ENCODE data around the gene HOXD10. TPM values are rescaled to one million over a fixed set of nuclear protein-coding genes. Genes with fewer than 3 reads are reported as not detected.

HOXD10 gene
- not detected in 2 replicates for total RNA-seq

DNA sequence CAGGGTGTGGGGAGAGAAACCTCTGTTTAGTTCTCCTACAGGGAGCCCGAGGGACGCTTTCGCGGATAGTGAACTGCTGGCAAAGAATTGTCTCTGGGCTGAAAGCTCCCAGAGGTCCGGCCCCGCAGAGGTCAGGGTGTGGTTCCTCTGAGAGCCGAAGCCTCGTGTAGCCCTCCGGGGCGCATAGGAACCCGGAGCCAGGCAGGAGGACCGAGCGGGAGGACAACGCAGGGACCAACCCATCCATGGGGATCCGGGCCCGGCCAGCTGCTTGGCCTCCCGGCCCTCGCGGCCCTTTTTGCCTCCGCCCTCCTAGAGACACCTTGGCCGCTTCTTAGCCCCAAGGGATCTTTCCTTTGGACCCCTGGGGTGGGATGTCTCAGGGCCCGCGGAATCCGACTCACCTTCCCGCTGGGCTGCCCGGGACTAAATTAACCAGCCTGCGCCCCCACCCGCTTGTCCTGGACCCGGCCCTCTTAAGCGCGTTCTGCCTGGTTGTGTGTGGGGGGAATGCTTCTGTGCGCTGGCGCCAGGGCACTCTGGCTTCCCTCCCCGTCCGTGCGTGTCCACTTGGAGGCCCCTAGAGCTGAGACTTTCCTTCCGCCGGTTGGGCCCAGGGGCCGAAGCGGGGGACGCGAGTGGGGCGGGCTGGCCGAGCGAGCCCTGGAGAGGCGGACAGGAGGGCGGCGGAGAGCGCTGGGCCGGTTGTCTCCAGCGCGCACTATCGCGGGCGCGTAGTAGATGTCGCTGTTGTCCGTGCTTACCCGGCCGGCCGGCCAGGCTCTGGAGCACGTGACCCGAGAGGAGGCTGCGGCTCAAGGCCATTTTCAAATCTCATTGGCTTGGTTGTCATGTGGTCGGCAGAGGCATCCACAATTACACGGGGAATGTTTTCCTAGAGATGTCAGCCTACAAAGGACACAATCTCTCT is at the start of gene HOXD10:
TSS of gene HOXD10 (plus strand) at position 896 of the 931 bp plus-strand sequence. CDS start 56 bp downstream, outside the sequence.

DNA sequence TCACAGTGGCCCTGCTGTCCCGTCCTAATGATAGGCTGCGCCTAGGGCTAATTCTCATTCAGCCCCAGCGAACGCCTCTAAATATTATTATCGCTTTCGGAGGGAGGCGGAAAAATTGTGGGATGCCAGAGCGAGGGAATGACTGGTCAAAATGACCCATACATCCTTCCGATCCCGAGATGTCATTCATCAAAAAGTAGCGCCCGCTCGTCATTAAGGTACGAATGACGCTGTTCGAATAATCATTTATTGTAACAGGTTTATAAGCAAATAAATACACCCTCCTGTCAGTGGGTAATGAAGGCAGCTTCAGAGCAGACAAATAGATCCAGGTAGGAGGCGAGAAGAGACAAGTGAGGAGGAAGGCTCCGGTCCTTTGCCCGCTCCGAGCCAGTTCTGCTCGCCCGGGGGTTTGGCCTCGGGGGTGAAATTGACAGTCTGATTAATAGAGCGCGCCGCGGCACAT is 32.7 kb upstream of the HOXD10 start, which contains the start of gene EVX2:
TSS of gene EVX2 (minus strand) at position 167 of the 466 bp plus-strand sequence. CDS start 186 bp downstream, outside the sequence.

DNA sequence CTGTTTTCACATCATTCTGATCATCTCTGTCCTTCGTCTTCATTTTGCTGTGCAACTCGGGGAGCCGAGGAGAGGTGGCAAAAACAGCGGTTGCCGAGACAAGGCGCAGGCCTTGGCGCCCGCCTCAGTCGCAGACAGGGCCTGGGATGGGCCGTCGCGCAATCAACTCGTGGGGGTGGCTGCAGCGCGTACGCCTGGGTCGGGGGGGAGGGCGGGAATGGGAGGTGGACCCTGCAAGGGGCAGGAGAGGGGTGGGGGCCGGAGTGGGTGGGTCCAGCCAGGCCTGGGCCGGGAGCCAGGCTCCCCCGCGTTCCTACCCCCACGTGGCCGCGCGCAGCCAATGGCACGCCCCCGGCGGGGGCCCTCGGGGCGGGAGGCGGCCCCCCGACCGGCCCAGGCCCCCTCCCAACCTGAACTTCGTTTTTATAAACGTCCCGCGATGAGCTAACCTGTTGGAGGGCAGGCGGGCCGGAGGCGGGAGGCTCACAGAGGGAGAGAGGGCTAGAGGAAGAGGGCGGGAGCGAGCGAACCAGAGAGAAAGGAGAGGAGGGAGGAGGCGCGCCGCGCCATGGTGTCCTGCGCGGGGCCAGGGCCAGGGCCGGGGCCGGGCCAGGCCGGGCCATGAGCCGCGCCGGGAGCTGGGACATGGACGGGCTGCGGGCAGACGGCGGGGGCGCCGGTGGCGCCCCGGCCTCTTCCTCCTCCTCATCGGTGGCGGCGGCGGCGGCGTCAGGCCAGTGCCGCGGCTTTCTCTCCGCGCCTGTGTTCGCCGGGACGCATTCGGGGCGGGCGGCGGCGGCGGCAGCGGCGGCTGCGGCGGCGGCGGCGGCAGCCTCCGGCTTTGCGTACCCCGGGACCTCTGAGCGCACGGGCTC is 24.1 kb upstream of the HOXD10 start, which contains the start of gene HOXD13:
TSS of gene HOXD13 (plus strand) at position 452 of the 875 bp plus-strand sequence. CDS start at position 622, 170 bp downstream.

DNA sequence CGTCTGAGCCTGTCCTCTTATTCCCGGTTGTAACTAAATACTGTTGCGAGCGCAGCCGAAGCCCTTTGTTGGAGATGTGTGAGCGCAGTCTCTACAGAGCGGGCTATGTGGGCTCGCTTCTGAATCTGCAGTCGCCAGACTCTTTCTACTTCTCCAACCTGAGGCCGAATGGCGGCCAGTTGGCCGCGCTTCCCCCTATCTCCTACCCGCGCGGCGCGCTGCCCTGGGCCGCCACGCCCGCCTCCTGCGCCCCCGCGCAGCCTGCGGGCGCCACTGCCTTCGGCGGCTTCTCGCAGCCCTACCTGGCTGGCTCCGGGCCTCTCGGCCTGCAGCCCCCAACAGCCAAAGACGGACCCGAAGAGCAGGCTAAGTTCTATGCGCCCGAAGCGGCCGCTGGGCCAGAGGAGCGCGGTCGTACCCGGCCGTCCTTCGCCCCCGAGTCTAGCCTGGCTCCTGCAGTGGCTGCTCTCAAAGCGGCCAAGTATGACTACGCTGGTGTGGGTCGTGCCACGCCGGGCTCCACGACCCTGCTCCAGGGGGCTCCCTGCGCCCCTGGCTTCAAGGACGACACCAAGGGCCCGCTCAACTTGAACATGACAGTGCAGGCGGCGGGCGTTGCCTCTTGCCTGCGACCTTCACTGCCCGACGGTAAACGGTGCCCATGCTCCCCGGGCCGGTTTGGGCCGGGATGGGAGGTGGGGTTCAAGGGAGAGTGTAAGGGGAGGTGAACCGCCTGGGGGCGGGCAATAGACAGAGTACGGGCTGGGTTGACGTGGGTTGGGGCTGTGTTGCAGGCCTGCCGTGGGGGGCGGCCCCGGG is 16.6 kb upstream of the HOXD10 start, which contains the start of gene HOXD12:
TSS of gene HOXD12 (plus strand) at position 68 of the 819 bp plus-strand sequence. CDS start at position 75, 7 bp downstream.

DNA sequence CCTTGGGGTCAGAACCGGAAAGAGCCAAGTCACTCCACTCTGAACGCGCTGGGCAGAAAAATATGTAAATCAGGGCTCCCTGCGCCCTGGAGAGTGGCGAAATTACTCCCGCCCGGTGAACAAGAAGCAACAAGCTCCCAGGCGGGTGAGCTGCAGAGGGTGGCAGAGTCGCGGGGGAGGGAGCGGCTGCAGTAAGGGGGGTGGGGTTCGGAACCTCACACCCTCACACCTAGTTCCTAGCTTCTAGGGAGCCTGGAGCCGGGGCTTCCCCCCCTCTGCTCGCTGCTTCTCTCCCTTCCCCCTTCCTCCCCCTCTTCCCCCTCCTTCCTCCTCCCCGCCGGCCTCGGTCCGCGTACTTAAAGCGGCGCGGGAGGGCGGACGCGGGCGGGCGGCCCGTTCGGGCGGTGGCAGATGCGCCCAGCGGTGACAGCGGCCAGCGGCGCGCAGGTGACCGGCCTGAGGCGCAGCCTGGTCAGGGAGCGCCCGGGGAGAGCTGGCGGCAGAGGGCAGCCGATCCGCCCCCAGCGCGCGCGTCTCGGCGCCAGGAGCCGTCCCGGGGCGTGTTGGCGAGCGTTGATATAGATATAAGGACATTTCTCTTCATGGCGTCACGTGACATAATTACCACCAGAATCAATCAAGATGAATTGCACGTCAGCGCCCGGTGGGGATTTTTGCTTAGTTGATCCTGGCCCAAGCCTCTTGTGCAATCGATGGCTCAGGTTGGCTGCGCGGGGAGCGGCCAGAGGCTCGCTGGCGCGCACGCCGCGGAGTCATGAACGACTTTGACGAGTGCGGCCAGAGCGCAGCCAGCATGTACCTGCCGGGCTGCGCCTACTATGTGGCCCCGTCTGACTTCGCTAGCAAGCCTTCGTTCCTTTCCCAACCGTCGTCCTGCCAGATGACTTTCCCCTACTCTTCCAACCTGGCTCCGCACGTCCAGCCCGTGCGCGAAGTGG is 9.7 kb upstream of the HOXD10 start, which contains the start of gene HOXD11:
TSS of gene HOXD11 (plus strand) at position 700 of the 959 bp plus-strand sequence. CDS start at position 776, 76 bp downstream.

DNA sequence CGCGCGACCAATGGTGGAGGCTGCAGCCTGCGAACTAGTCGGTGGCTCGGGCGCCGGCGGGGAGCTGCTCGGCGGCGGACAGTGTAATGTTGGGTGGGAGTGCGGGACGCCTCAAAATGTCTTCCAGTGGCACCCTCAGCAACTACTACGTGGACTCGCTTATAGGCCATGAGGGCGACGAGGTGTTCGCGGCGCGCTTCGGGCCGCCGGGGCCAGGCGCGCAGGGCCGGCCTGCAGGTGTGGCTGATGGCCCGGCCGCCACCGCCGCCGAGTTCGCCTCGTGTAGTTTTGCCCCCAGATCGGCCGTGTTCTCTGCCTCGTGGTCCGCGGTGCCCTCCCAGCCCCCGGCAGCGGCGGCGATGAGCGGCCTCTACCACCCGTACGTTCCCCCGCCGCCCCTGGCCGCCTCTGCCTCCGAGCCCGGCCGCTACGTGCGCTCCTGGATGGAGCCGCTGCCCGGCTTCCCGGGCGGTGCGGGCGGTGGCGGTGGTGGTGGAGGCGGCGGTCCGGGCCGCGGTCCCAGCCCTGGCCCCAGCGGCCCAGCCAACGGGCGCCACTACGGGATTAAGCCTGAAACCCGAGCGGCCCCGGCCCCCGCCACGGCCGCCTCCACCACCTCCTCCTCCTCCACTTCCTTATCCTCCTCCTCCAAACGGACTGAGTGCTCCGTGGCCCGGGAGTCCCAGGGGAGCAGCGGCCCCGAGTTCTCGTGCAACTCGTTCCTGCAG is 6.3 kb downstream of the HOXD10 start, which contains the start of gene HOXD9:
TSS of gene HOXD9 (plus strand) at position 37 of the 728 bp plus-strand sequence. CDS start at position 87, 50 bp downstream.

DNA sequence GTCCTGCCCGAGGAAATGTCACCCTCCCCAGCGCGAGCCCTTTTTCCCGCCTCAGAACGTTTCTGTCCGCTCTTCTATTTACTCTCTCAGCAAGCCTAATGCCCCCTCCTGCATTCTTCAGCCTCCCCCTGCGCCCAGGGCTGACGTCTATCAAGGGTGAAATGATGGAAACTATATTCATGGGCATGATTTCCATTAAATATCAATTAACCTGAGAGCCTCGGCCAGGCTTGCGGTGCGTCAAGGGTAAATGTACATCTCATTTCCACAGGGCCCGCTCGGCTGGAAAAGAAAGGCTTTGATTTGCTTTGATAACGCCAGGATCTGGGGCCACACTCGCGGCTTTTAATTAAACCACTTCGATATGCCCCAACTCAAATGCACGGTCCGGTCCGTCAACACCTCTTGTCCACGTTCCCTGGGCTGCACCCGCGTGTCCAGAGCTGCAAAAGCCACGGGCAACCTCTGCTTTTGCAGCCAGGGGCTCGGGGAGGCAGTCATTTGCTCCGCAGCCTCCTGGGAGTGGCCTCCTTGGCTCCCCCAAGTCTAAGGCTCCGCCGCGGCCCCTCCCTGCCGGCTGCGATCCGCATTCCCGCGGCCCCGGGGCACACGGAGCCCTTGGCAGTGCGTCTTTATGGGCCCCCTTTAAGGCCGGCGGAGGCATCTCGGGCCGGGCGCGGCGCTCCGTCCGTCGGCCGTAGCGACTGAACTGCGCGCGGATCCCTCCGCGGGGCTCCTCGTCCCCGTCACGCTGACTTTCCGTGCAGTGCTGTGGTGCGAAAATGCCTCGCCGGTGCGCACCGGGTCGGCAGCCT is 12.6 kb downstream of the HOXD10 start, which contains the start of gene HOXD8:
TSS of gene HOXD8 (plus strand) at position 724 of the 815 bp plus-strand sequence. CDS start 662 bp downstream, outside the sequence.

DNA sequence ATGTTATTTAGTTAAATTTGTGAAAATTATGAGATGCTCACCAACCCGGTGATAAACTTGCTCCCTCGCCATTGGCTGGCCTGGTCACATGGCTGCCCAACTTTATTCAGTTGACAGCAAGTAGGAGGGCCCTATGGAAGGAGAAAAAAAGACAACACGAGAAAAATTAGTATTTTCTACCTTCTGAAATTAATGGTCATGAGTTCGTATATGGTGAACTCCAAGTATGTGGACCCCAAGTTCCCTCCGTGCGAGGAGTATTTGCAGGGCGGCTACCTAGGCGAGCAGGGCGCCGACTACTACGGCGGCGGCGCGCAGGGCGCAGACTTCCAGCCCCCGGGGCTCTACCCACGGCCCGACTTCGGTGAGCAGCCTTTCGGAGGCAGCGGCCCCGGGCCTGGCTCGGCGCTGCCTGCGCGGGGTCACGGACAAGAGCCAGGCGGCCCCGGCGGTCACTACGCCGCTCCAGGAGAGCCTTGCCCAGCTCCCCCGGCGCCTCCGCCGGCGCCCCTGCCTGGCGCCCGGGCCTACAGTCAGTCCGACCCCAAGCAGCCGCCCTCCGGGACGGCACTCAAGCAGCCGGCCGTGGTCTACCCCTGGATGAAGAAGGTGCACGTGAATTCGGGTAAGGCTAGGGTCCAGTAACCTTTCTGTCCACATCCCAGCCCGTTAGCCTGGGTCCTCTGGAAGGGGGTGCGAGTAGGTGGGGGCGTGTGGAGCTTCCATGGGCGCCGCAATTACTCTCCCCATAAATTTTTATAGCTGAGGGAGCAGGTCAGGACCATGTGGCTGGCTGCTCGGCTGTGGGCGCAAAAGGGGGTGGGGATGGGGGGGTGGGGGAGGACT is 35.1 kb downstream of the HOXD10 start, which contains the start of gene HOXD4:
TSS of gene HOXD4 (plus strand) at position 109 of the 846 bp plus-strand sequence. CDS start at position 193, 84 bp downstream.

DNA sequence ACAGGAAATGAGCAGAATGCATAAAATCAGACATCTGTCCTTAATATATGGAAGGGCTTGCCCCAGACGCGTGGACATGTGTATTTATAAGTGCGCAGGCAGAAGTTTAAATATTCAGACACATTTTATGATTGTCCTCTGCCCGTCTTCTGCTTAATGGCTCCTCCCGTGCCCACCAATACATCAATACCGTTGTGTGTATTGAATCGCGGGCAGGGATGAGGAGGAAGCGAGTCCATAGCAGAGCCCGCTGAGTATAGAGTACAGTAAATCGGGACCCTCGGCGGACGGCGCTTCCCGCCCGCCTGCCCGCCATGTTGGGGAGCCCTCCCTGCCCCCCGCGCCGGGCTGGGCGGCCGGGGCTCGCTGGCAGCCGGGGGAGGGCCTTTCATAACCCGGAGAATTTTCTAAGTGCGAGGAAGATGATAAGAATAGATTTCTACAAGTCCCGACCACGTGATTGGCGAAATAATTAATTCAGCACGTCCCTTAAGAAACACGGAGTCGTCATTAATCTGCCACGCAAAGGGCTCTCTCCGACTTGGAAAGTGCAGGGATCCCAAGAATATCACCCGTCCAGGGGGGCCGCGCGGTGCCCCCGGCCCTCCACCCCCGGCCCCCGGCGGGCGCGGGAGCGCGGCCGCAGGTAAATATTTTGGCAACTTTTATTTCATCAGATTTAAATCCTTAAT is 40.4 kb downstream of the HOXD10 start, which contains the start of gene HOXD3:
TSS of gene HOXD3 (plus strand) at position 501 of the 692 bp plus-strand sequence. CDS start 11,808 bp downstream, outside the sequence.

Other genes starting within 250 kb of the HOXD10 start
- gene LNPK, start 114.5 kb upstream of the HOXD10 start, total RNA-seq: 32.3 and 38.2 TPM in 2 replicates
- not detected in 2 replicates for gene EVX2, start 32.8 kb upstream of the HOXD10 start, total RNA-seq
- gene HOXD13, start 24.1 kb upstream of the HOXD10 start, total RNA-seq: not detected in 2 replicates
- gene HOXD12, start 17.0 kb upstream of the HOXD10 start, total RNA-seq: not detected in 2 replicates
- not detected in 2 replicates for gene HOXD11, start 9.5 kb upstream of the HOXD10 start, total RNA-seq
- not detected in 2 replicates for gene HOXD9, start 5.9 kb downstream of the HOXD10 start, total RNA-seq
- gene HOXD8, start 12.9 kb downstream of the HOXD10 start, total RNA-seq: not detected in 2 replicates
- gene HOXD4, start 34.8 kb downstream of the HOXD10 start, total RNA-seq: not detected in 2 replicates
- gene HOXD3, start 40.5 kb downstream of the HOXD10 start, total RNA-seq: not detected in 2 replicates
- not detected in 2 replicates for gene HOXD1, start 71.9 kb downstream of the HOXD10 start, total RNA-seq
- gene MTX2, start 152.7 kb downstream of the HOXD10 start, total RNA-seq: 41.0 and 47.8 TPM in 2 replicates

Measured in cardiac atrium fibroblast (primary cell).